ENCODE measurements around the gene BSX.

BSX gene

DNA sequence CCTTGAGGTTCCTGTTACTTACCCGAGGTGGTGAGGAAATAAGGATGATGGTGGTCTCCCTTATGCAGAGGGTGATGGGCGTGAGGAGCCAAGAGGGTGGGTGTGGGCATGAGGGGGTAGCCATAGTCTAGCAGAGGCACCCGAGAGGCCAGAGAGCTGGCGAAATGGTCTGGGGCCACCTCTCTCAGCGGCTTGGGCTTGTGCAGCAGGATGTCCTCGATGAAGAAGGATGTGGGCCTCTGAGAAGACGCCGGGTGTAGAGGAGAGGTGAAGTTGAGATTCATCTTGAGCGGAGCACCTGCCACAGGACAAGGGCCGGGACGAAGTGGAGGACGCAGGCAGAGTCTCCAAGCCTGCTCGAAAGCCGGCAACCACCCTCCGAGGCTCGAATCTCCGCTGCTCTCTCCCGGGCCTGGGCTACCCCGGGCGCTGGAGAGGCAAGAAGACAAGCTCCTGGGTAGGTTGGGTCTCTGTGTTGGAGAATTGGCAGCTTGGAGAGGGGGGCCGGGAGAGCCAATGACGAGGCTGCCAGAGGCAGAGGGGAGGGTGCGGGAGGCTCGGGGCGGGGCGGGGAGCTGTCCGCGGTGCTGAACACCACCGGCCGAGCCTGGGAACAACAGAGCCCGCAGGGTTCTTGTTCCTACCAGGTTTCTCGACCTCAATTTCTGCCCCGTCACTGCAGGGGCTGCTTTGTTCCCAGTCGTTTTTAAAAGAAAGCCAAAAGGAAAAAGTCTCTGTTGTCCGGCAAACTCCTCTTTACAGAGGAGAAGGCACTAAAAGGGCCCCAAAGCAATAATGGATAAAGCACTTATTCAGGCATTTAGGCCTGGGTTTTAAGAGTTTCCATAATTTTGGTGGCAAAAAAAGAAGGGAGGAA, at the start of gene BSX:
Gene BSX (minus strand): TSS at position 447 of the 877 bp plus-strand sequence. CDS start 163 bp downstream, at position 284.
- DNase-seq, result no peak

DNA sequence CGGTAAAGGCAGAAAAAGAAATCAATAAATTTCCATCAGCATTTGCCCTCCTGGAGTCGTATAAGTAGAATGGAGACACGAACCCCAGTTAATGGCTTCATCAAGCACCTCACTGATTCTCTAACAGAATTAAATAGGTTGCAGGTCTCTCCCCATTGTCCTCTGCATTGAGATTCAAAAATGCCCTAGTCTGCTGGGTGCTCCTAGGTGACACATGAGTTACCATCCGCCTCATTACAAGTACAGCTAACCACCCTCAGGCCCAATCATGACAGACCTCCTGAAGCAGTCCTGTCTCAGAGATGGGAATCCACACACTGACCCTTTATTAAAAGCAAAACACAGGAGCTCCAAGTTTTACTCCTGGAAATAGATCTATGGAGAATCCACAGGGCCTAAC, 48.9 kb upstream of the BSX start:
- no peak for DNase-seq

DNA sequence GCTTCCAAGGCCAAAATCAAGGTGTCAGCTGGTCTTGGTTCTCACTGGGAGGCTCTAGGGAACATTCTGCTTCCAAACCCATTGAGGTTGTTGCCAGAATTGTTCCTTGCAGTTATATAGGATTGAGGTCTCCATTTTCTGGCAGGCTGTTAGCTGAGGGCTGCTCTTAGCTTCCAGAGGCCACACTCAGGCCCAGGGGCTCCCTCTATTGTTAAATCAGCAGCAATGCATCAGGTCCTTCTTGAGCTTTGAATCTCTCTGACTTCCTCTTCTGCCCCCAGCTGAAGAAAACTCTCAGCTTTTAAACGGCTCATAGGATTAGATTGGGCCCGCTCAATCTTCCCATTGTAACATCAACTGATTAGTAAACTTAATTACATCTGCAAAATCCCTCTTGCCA, 39.3 kb upstream of the BSX start:
- DNase-seq, result peak; percentile 41

DNA sequence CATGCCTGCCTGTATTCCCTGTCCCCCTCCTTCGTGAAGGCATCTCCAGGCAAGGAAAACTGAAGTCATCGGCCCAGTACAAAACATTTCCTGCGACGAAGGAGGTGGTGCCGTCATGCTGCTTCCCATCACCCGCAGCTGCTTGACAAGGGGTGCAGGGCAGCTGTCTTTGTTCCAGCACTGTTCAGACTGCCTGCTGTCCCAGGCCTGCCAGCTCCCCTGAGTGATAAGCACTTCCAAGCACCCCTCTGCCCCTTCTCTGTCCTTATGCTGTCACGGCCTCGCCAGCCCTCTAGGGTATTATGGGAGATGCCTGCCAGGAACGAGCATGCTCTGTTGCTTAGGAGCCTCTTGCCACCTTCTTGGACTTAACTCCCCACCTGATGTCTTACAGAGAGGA, 37.1 kb upstream of the BSX start:
- DNase-seq, result no peak

DNA sequence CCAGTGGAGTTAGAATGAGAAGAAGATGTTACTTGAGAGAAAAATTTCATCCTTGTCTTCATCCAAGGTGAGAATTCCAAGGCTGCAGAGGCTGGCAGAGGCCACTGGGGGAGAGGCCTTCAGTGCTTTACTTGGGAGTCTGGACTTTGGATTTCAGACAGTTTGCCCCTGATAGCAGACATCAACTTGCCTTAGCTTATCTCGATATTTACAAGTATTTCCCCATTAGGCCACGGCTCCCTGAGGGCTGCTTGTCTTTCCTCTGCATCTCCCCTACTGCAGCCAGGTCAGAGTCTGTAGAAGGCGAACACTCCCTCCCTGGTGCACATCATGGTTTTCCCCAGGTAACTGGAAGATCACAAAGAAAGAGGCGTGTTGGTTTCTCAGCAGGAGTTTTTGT, 29.9 kb upstream of the BSX start:
- DNase-seq, result no peak

DNA sequence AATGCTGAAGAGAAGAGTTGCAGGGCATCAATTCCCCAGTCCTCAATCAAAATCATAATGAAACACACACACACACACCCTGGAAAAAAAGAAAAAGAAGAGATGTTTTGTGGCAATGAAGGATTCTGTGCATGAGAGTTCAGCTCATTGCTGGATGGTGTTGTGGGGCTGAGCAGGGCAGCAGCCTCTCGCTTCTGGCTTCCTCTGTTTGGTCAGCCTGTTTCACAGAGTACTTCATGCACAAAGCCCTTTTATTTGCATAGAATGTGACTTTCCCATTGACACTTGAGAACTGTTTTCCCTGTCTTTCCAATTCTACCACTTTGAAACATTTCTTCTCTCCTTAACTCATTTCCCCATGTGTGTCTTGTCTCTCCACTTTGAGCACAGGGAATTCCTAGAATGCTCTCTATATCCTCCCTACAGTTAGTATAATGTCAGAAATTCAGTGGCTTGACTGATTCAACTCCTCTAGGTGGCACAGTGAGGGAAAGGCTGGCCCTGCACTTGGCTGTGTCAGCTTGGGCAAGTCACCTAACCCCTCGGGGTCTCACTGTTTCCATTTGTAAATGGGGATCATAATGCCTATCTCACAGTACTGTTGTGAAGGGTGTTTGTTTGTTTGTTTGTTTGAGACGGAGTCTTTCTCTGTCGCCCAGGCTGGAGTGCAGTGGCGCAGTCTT, 25.4 kb upstream of the BSX start:
- DNase-seq, result no peak

DNA sequence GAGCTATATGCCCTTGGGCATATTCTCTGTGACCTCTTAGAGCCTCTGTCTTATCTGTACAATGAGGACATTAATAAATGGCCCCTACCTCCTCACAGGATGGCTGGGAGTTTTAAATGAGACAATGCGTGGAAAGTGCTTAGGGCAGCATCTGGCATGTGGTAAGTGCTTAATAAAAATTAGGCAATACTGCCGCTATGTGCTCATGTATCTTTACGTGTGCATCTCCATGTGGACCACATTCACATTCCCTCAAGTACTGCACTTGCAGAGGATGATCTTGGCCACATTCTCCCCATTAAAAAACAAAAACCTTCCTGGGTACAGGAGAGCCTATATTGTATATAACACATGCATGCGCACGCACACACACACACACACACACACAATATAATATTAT, 19.1 kb upstream of the BSX start:
- DNase-seq, result no peak

DNA sequence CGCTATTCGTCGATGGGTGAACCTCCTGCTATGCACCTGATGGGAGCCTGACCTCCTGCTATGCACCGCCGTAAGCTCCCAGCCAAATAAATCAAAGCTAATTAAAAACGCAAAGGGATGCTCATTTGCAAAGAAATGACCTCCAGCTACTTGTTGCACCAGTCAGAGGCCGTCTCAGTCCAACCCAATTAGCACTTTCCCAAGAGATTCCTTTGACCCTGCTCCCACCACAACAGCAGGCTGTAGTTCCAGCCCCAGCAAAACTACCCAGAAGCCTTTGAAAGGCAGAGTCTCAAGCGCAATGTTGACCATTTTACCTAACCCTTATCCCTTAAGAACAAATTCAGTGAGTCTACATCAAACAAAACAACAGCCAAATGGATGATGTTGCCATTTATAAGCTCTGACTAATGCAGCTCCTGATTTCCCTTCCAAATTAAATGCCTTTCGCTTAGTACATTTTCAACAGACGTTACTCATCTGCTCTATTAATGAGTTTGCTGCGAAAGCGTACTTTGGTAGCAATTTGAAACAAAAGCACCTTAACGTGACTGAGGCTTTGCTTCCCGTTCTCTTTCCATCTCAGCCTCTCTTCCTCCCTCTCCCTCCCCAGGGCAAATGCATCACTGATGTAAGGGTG, 17.2 kb upstream of the BSX start:
- no peak for DNase-seq

DNA sequence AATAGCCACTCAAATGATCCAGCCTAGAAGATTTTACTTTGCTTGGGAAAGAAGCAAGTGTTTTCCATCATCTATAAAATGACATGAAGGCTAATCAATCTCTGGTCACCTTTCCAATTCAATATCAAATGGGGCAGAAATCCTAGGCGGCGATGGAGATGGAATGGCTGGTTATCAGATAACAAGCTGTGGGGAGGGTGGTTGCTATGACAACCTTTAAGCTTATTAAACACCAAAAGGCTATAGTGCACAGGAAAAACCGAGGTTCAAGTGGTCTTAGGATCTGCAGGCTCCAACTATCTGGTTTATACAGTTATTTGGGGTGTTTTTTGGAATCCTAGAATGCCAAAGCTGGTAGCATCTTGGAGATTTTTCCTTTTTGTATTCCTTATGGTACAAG, 13.9 kb upstream of the BSX start:
- DNase-seq, result no peak

DNA sequence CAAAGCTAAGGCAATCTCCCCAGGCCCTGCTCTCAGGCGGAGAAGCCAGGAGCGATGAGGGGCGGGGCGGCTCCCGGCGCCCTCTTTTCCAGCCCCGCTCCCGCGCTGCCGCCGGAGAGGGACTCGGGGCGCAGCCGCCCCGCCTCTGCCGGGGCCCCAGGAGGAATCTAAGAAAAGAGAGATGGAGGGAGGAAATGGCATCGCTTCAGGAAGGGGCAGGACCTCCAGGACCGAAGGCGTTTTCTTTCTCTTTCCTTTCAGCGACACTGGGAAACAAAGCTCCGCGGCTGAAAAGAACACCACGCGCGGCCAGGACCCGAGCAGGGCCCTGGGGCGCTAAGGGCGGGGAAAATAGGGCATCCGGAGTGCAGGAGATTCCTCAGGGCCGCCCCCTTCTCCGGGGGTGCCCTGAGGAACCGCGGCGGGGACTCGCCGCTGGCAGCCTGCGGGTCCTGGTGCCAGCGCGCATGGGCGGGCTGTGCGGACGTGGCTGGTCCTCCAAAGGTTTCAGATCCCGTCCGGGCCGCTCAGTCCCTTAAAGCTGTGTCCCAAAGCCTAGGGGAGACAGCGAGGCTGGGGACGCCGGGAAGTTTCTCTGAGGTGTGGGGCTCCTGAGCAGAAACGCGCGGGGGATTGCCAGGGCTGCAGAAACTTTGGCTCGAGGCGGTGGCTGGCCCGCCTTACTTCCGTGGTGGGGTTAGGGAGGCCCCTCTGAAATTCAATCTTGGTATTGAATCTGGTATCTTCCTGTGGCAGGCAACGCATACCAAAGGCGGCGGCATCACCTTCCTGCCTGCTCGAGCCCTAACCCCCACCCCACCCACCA, 2.8 kb upstream of the BSX start:
- DNase-seq, result no peak

DNA sequence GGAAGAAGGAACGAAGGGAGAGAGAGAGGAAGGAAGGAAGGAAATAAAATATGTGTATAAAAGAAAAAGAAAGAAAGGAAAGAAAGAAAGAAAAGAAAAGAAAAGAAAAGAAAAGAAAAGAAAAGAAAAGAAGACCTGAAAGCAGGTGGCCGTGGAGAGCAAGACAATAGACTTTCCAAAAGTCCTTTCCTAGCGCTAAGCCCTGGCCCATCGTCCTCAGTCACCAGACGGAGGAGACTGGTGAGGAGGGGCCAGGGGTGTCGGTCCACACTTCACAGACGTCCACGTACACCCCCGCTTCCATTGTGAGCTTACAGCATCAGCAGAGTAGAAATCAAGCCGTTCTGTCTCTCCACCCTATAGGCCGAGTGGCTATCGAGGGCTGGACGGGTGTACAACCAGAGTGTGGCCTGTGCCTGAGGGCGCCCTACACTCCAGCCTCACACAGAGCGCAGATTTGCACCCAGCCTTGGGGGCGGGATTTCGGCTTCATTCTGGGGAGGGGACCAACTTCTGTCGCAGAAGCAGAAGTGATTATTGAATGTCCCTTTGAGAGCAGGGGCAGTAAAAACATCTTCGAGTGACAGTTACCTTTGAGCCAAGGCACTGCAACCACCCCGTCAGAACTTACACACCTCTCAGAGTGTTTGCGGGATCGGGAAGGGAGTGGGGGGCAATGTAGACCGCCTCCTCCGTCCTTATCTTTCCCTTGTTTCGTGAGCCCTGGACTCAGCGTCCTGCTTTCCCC, 2.0 kb upstream of the BSX start:
- DNase-seq, result no peak

DNA sequence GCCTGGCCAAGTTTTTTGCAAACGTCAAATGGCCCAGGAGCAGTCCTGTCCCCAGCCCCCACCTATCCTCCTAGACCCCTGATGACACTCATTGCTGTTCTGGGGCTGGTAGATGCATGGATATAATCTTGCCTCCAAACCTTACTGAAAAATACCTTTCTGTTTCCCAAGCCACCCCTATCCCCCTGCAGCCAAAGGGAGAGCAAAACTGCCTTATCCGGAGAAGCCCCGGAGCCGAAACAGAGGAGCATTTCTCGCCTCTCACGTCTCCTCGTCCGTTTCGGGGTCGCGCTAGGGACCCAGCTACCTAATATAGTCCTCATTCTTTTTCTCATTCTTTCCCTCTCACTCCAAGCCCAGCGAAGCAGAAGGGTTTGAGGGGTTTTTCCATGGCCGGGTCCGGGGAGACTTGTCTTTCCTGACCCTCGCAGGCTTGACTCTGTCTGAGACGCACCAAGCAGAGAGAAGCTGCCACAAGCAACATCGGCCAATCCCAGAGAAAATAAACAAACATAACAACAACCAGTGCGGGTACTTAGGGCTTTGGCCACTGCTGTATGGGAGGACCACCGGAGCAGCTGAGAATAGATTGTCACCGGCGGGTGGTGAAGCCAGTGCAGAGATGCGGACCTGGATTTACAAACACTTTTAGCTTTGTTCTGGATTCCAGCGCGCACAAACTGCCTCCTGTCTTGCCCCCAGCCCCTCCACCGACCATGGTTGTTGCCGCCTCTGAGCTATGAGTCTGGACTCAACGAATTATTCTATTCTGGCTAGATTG, 1.6 kb downstream of the BSX start:
- no peak for DNase-seq

DNA sequence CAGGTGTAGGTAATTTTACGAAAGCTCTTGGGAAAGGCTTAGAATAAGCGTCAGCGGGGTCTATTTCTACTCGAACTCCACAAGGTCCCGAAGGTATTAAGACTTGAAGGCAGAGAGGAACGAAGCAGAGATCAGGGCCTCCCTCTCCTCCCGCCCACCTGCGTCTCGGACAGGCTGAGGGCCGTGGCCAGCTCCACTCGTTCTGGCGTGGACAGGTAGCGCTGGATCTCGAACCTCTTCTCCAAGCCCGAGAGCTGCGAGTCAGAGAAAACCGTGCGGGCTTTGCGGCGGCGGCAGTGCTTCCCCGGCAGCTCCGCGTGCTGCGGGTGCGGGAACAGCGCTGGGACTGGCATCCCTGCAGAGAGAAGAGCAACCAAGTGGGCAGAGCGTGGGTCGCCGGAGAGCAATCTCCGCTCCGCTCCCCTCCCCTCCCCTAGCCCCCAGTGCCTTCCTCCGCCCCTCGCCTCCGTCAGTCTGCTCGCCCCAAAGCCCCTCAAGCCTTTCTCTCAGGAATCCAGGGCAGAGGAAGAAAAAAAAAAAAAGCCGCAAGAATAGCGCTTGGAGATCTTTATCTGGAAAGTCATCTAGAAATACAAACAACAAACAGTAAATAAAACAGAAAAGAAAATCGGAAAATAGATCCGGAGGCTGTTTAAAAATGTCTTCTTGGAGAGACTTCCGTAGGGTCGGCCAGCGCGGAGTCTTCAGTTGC, 2.4 kb downstream of the BSX start:
- no peak for DNase-seq

DNA sequence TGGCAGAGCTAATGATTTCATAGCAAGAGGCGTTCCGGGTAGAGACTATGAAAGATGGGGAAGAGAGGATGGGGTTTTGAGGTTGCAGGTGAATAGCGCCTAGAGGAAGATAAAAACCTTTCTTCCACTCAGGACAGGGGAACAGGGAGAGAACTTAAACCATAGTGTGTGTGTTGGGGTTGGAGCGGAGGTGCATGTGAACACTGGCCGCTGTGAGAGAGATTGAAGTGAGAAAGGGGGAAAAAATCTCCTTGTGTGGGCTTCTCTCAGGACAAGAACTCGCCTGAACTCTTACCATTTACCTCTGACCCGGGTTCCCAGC, 3.4 kb downstream of the BSX start:
- DNase-seq, result no peak

DNA sequence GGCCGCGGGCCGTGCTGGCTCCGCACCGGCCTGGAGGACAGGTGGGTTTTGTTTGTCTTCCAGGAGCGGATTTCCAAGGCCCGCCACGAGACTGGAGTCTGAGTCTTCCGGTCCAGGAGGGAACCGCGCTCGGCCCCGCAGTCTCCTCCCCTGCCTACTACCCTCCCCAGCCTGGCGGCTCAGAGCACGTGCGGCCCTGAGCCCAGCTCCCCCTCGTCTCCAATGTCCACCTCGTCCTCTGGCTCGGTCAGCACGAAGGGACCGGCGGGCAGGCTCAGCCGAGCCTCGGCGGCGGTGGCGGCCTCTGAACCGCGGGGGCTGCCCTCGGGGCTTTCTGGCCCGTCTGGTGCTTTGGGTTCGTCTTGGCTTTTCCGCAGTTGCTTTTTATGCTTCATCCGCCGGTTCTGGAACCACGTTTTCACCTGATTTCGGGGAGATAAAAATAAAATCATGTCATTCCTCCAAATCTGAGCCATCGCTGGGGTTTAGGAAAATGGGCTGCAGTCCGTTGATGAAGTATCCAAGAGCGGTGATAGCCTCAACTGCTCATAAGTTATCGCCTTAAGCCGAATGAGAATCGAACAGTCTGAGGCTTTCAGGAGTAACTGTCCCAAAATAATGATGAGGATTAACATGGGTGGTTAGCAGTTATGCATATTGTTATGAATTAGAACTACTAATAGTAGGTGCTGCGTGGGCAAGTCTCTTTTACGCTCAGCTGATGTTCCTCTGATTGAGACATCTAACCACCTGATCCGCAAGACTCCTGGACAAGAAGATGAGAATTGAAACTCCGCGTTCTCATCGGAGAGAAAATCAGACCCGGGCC, 4.0 kb downstream of the BSX start:
- DNase-seq, result peak; percentile 14

DNA sequence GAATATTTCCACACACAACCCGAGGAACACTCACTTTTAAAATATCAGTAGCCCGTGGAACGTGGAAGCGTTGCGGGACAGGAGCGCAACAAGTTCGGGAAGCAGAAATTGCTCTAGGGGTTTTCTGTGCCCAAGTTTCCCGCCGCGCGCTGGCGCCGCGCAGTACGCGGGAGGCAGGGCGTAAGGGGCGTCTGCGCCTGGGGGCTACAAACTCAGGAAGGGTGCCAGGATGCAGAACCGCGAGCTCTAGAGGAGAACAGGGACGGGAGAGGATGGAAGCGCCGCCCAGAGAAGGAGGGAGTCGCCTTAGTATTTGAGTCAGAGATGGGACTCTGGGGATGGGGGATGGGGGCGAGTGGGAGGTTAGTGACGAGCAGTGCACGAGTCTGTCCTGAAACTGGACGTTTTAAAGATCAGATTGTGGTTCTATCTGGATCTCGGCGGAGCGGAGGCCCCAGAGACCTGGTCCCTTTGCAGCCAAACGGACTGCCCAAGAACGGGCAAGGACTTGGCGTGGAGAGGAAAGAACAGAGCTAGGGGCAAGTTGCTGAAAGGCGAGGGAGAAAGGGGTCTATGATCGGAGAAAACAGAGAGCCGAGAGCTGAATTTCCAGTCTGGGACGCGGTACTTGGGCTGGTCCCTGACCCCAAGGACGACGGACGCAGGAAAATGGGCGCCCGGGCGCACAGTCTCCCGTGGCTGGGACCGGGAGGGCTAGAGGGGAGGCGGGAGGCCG, 4.7 kb downstream of the BSX start:
- peak; percentile 17 for DNase-seq

DNA sequence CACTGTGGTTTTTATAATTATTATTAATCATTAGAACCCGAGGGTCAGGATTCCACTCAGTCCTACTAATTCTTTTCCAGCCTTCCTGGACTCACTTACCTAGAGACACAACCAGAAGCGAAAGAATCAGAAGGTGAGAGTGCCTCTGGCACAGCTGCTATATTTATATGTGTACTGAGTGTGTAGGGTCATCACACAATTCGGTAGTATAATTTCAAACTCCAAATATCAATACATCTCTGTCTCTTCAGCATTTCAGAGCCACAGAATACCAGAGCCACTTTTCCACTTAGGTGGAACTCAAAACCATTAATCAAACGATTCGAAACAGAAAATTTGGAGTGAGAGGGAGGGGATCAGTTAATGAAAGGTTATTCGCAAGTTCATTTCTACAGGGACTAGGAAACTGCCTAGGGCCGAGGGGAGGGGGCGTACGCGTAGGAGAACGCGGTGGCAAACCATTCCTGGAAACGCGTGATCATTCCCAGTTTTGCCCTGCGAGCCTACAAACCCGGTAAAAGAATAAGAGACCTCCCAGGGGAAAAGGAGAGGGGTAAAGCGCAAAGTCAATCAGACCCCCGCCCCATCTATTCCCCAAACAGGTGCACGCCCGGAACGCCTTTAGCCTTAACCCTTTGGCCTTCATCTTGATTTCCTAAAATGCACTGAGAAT, 5.4 kb downstream of the BSX start:
- DNase-seq, result no peak

DNA sequence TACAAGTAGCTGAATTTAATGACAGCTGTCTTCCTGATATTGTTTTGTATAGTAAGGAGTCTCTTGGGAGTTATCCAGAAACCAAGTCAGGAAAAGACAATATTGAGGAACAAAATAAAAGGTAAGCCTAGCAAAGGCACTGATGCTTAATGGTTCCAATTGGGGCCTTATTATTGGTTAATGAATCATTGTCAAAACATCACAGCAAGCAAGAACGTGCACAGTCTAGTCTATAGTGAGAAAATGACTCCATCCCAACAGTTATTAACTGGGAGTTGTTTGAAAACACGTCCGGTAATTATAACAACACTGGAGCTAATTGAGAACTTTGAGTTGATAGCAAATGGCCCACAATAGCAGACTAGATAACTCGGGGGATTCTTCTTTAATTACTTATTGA, 17.7 kb downstream of the BSX start:
- DNase-seq, result no peak

DNA sequence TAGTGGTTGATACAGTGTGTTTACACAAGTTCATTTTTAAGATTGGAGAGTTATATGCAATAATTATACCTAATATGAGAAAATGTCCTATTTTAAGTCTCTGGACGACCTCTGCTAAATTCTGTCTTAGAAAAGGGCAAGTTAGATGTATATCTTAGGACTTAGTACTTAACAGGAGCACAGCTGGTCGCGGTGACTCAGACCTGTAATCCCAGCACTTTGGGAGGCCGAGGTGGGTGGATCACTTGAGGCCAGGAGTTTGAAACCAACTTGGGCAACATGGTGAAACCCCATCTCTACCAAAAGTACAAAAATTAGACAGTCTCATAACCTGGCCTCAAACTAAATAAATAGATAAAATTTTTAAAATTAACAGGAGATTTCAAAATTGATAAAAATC, 27.2 kb downstream of the BSX start:
- no peak for DNase-seq
